MM.1S (cell line): ENCODE measurements around the gene KCMF1.

Experiments
- DNase-seq: peaks from one replicate; pipeline ENCODE4 v3.0.0-alpha.2; 2015
- H2AFZ ChIP-seq: fragments of 300-600 bp; sonication (generic); 2 replicates; pipeline ENCODE4 v1.6.0; 2016; ENCODE audit warnings: antibody characterized with exemption, low read length
- H3F3A ChIP-seq: fragments of 300-600 bp; sonication (generic); 2 replicates; pipeline ENCODE4 v1.6.1; 2016; ENCODE audit warnings: mild to moderate bottlenecking, antibody characterized with exemption, low read length, moderate library complexity, mixed read lengths; ENCODE audit not compliant: insufficient read depth
- H3K27ac ChIP-seq: fragments of 300-600 bp; sonication (generic); 2 replicates; pipeline ENCODE4 v1.5.1; 2016; ENCODE audit warnings: mild to moderate bottlenecking, low read length
- H3K27me3 ChIP-seq: fragments of 300-600 bp; sonication (generic); replicated peaks from 2 replicates; pipeline ENCODE4 v1.6.0; 2016; ENCODE audit warnings: low read length; ENCODE audit not compliant: insufficient read depth
- H3K36me3 ChIP-seq: fragments of 300-600 bp; sonication (generic); replicated peaks from 2 replicates; pipeline ENCODE4 v1.6.1; 2016; ENCODE audit warnings: mild to moderate bottlenecking, low read length, mixed read lengths; ENCODE audit not compliant: insufficient read depth
- H3K4me1 ChIP-seq: fragments of 300-600 bp; sonication (generic); 2 replicates; pipeline ENCODE4 v1.6.1; 2016; ENCODE audit warnings: low read length, mixed read lengths
- H3K4me2 ChIP-seq: fragments of 300-600 bp; sonication (generic); 2 replicates; pipeline ENCODE4 v1.6.0; 2016; ENCODE audit warnings: low read depth, low read length
- H3K4me3 ChIP-seq: fragments of 300-600 bp; sonication (generic); 2 replicates; pipeline ENCODE4 v1.5.1; 2016; ENCODE audit warnings: low read length, mixed read lengths
- H3K79me2 ChIP-seq: fragments of 300-600 bp; sonication (generic); 2 replicates; pipeline ENCODE4 v1.6.1; 2016; ENCODE audit warnings: mixed run types, low read length, mixed read lengths
- H3K9ac ChIP-seq: fragments of 300-600 bp; sonication (generic); 2 replicates; pipeline ENCODE4 v1.6.1; 2016; ENCODE audit warnings: low read length, mixed read lengths
- H3K9me2 ChIP-seq: fragments of 300-600 bp; sonication (generic); replicated peaks from 2 replicates; pipeline ENCODE4 v1.6.1; 2016; ENCODE audit warnings: mild to moderate bottlenecking, low read length, mixed read lengths; ENCODE audit not compliant: insufficient read depth
- H3K9me3 ChIP-seq: fragments of 300-600 bp; sonication (generic); replicated peaks from 2 replicates; pipeline ENCODE4 v1.6.1; 2016; ENCODE audit warnings: mild to moderate bottlenecking, low read length, mixed read lengths; ENCODE audit not compliant: insufficient read depth
- H4K20me1 ChIP-seq: fragments of 300-600 bp; sonication (generic); 2 replicates; pipeline ENCODE4 v1.6.1; 2016; ENCODE audit warnings: mild to moderate bottlenecking, low read length, moderate library complexity, mixed read lengths; ENCODE audit not compliant: insufficient read depth
- EZH2 ChIP-seq: fragments of 300-600 bp; sonication (generic); optimal IDR thresholded peaks from 2 replicates; pipeline ENCODE3; 2017; ENCODE audit warnings: low read depth, mild to moderate bottlenecking, antibody characterized with exemption, low read length, mixed read lengths
- EZH2phosphoT487 ChIP-seq: fragments of 300-600 bp; sonication (generic); IDR thresholded peaks from 2 replicates; pipeline ENCODE4 v1.6.1; 2018; ENCODE audit warnings: antibody characterized with exemption, low read length
- TF ChIP-seq, protein P1 (sequence below): fragments of 300-600 bp; sonication (generic); IDR thresholded peaks from 2 replicates; pipeline ENCODE4 v1.5.1; 2016; ENCODE audit warnings: antibody characterized with exemption, low read length, mixed read lengths

Gene KCMF1

DNA sequence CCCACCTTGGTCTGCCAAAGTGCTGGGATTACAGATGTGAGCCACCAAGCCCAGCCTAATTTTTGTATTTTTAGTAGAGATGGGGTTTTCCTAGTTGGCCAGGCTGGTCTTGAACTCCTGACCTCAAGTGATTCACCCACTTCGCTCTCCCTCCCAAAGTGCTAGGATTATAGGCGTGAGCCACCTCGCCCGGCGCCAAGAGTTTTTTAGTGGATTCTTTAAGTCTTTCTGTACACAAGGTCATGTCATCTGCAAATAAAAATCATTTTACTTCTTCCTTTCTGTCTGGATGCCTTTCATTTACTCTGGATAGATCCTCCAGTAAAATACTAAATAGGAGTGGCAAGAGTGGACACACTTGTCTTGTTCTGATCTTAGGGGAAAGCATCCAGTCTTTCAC lies 61.7 kb downstream of the KCMF1 start:
- Histone ChIP-seq H3K4me2 (no peak overlapping the region), H3K79me2 (peaks cover 72% of the 10 kb centered on the region), H3K9ac (no peak overlapping the region), H3K36me3 (no peaks in the 10 kb centered on the region; the same call in 1 of the 2 replicates), H3K9me3 (no peaks in the 10 kb centered on the region), H3K27me3 (no peaks in the 10 kb centered on the region), H3K9me2 (no peaks in the 10 kb centered on the region), H3K27ac (no peak overlapping the region), H4K20me1 (no peaks in the 10 kb centered on the region), H3K4me3 (no peak overlapping the region), H3K4me1 (no peaks in the 10 kb centered on the region), H2AFZ (no peak overlapping the region), H3F3A (no peaks in the 10 kb centered on the region)
- no peak for TF ChIP-seq EZH2phosphoT487
- TF ChIP-seq, protein P1, sequence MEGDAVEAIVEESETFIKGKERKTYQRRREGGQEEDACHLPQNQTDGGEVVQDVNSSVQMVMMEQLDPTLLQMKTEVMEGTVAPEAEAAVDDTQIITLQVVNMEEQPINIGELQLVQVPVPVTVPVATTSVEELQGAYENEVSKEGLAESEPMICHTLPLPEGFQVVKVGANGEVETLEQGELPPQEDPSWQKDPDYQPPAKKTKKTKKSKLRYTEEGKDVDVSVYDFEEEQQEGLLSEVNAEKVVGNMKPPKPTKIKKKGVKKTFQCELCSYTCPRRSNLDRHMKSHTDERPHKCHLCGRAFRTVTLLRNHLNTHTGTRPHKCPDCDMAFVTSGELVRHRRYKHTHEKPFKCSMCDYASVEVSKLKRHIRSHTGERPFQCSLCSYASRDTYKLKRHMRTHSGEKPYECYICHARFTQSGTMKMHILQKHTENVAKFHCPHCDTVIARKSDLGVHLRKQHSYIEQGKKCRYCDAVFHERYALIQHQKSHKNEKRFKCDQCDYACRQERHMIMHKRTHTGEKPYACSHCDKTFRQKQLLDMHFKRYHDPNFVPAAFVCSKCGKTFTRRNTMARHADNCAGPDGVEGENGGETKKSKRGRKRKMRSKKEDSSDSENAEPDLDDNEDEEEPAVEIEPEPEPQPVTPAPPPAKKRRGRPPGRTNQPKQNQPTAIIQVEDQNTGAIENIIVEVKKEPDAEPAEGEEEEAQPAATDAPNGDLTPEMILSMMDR = no peak
- no peak for TF ChIP-seq EZH2
- no peak for DNase-seq

DNA sequence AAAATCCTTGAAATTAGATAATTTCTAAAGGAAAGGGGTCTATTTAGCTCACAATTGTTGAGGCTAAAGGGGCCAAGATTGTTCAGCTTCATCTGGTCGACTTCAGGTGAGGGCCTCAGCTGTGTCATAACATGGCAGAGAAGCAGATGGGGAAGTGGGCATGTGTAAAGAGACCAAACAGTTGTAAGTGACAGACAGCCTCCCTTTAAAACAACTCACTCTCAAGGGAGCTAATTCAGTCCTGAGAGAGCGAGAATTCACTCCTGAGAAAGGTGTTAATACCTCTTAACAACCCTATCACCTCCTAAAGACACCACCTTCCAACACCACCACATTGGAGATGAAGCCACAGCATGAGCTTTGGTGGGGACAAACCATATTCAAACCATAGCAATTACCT lies 62.4 kb downstream of the KCMF1 start:
- Histone ChIP-seq H3K4me3 (no peak overlapping the region), H3K27ac (no peak overlapping the region), H3K27me3 (no peaks in the 10 kb centered on the region), H3K79me2 (peaks cover 72% of the 10 kb centered on the region), H3K9me2 (no peaks in the 10 kb centered on the region), H3F3A (no peaks in the 10 kb centered on the region), H4K20me1 (no peaks in the 10 kb centered on the region), H2AFZ (no peak overlapping the region), H3K9me3 (no peaks in the 10 kb centered on the region), H3K4me1 (no peaks in the 10 kb centered on the region), H3K36me3 (no peaks in the 10 kb centered on the region; the same call in 1 of the 2 replicates), H3K9ac (no peak overlapping the region), H3K4me2 (no peak overlapping the region)
- no peak for DNase-seq
- TF ChIP-seq EZH2 (no peak), EZH2phosphoT487 (no peak)
- TF ChIP-seq, protein P1 = no peak

DNA sequence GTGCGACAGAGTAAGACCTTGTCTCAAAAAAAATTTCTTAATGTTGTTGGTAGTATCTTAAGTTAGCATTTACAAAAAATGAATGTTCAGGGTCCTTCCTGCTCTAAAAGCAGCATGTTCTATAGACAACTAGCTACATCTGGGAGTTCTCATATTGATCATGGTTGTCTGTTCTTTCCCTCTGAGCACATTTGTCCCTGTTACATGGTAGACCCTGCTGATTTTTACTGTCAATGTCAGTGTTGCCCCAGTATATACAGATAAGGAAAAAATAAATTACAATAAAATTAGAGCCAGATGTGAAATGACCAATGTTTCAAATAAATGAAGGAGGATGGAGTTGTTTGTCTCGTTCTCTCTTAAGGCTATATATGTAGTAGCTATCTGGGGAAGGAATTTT lies 63.2 kb downstream of the KCMF1 start:
- H3K9ac ChIP-seq = no peak overlapping the region
- no peak overlapping the region for H3K27ac ChIP-seq
- peaks cover 77% of the 10 kb centered on the region for H3K79me2 ChIP-seq

More for the DNA sequence above, 63.2 kb downstream of the KCMF1 start:
- no peak overlapping the region for H3K4me3 ChIP-seq
- no peak overlapping the region for H2AFZ ChIP-seq
- no peaks in the 10 kb centered on the region for H3F3A ChIP-seq
- H3K27me3 ChIP-seq = no peaks in the 10 kb centered on the region
- H4K20me1 ChIP-seq = no peaks in the 10 kb centered on the region
- H3K36me3 ChIP-seq = no peaks in the 10 kb centered on the region; the same call in 1 of the 2 replicates
- no peaks in the 10 kb centered on the region for H3K9me2 ChIP-seq
- no peak overlapping the region for H3K4me2 ChIP-seq
- no peaks in the 10 kb centered on the region for H3K9me3 ChIP-seq
- no peak for TF ChIP-seq EZH2phosphoT487
- TF ChIP-seq, protein P1 = no peak
- TF ChIP-seq EZH2 = no peak
- no peaks in the 10 kb centered on the region for H3K4me1 ChIP-seq
- no peak for DNase-seq
